ENCODE data around the gene ELOVL3. TPM values are rescaled to one million over a fixed set of nuclear protein-coding genes. Genes with fewer than 3 reads are reported as not detected.
A peak's percentile ranks its signal among the peaks of the same experiment; 100 is the strongest.

ELOVL3 gene
- total and polyA plus RNA-seq, 9 of the 15 experiments (the other 6 are each of a cell fraction or from before 2014, with no cell fraction given): 0.32 to 3.3 (median 0.87) TPM

DNA sequence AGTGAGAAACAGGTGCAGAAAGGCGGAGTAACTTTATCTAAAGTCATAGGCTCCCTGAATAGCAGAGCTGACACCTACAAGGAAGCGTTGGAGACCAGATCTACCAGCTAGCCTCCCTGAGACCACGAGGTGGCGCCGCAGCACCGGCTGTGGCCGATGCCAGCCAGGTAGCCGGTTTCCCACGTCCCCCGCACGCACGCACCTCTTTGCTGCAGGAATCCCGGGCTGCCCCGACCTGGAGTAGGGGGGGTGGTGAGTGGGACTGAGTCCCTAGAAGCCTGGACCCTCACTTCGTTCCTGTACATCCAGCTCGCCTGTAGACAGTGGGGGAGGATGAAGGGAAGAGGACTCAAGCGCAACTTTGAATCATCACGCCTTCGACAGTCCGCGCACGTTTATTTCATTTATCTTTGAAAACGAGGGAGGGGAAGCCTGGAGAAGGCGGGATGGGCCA is 3.7 kb downstream of the ELOVL3 start (continued):
- TF ChIP-seq KLF1 (tag; IDR thresholded peaks at IDR 0.05) (no peak), DACH1 (IDR thresholded peaks at IDR 0.05; ENCODE audit: partially characterized antibody) (no peak), CEBPG (CRISPR knock-in tag; IDR thresholded peaks at IDR 0.05) (no peak), CEBPG (tag; conservative IDR thresholded peaks at IDR 0.05 in 1 of 2, IDR thresholded peaks at IDR 0.05 in 1 of 2) (no peak), POLR2AphosphoS2 (IDR thresholded peaks at IDR 0.05; ENCODE audit: low read length) (no peak), RAD21 (CRISPR knock-in tag; conservative IDR thresholded peaks at IDR 0.05 in 1 of 2, IDR thresholded peaks at IDR 0.05 in 1 of 2) (peak; percentile 82 to 94), MEF2D (tag; conservative IDR thresholded peaks at IDR 0.05; ENCODE audit: low read depth) (no peak), BHLHE40 (IDR thresholded peaks at IDR 0.05; ENCODE audit: low read length) (peak; percentile 67), HMGN3 (IDR thresholded peaks at IDR 0.05; ENCODE audit: borderline replicate concordance, extremely low read depth, insufficient read length, low read depth, low read length) (no peak), BRF1 (IDR thresholded peaks at IDR 0.05; ENCODE audit: borderline replicate concordance, extremely low read depth, insufficient read length) (no peak)
- TF ChIP-seq, protein P1, sequence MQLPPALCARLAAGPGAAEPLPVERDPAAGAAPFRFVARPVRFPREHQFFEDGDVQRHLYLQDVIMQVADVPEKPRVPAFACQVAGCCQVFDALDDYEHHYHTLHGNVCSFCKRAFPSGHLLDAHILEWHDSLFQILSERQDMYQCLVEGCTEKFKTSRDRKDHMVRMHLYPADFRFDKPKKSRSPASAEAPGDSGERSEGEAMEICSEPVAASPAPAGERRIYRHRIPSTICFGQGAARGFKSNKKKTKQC (CRISPR knock-in tag; IDR thresholded peaks at IDR 0.05): no peak
- TF ChIP-seq, protein P2, sequence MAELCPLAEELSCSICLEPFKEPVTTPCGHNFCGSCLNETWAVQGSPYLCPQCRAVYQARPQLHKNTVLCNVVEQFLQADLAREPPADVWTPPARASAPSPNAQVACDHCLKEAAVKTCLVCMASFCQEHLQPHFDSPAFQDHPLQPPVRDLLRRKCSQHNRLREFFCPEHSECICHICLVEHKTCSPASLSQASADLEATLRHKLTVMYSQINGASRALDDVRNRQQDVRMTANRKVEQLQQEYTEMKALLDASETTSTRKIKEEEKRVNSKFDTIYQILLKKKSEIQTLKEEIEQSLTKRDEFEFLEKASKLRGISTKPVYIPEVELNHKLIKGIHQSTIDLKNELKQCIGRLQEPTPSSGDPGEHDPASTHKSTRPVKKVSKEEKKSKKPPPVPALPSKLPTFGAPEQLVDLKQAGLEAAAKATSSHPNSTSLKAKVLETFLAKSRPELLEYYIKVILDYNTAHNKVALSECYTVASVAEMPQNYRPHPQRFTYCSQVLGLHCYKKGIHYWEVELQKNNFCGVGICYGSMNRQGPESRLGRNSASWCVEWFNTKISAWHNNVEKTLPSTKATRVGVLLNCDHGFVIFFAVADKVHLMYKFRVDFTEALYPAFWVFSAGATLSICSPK (IDR thresholded peaks at IDR 0.05; ENCODE audit: borderline replicate concordance): no peak
- TF ChIP-seq, protein P3, sequence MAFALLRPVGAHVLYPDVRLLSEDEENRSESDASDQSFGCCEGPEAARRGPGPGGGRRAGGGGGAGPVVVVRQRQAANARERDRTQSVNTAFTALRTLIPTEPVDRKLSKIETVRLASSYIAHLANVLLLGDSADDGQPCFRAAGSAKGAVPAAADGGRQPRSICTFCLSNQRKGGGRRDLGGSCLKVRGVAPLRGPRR (CRISPR knock-in tag; IDR thresholded peaks at IDR 0.05): no peak
- TF ChIP-seq, protein P4, sequence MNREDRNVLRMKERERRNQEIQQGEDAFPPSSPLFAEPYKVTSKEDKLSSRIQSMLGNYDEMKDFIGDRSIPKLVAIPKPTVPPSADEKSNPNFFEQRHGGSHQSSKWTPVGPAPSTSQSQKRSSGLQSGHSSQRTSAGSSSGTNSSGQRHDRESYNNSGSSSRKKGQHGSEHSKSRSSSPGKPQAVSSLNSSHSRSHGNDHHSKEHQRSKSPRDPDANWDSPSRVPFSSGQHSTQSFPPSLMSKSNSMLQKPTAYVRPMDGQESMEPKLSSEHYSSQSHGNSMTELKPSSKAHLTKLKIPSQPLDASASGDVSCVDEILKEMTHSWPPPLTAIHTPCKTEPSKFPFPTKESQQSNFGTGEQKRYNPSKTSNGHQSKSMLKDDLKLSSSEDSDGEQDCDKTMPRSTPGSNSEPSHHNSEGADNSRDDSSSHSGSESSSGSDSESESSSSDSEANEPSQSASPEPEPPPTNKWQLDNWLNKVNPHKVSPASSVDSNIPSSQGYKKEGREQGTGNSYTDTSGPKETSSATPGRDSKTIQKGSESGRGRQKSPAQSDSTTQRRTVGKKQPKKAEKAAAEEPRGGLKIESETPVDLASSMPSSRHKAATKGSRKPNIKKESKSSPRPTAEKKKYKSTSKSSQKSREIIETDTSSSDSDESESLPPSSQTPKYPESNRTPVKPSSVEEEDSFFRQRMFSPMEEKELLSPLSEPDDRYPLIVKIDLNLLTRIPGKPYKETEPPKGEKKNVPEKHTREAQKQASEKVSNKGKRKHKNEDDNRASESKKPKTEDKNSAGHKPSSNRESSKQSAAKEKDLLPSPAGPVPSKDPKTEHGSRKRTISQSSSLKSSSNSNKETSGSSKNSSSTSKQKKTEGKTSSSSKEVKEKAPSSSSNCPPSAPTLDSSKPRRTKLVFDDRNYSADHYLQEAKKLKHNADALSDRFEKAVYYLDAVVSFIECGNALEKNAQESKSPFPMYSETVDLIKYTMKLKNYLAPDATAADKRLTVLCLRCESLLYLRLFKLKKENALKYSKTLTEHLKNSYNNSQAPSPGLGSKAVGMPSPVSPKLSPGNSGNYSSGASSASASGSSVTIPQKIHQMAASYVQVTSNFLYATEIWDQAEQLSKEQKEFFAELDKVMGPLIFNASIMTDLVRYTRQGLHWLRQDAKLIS (CRISPR knock-in tag; IDR thresholded peaks at IDR 0.05): no peak; the same call in 1 of the 2 replicates

All from K562 (cell line).